ENCODE results near the gene PRDM8.

The PRDM8 gene

DNA sequence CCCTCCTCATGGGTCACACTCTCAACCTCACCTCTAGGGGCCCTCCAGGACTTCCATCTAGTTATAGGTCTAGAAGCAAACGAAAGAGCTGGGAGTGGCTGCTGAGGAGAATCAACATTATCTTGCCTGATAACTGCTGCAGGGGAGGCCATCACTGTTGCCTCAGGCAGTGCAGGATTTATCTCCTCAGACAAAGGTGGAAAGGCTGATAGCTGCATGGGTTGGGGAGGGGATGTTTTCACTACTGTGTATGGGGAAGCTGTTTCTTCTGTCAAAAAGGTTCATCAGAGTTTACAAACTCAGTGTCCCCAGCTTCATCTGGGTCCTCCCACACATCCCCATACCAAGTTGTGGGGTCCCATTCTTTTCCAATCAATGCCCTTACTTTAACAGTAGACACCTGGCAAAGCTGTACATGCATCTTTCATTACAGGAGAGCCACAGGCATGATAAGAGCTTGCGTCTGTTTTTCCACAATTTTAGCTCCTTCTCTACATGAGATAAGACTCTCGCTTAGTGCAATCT lies 17.6 kb upstream of the PRDM8 start:
- no peaks in the 10 kb centered on the region for H3K36me3 Mint-ChIP-seq (ENCODE audit: low read depth)
- no peak overlapping the region for H3K4me3 Mint-ChIP-seq
- peaks cover 8% of the 10 kb centered on the region for H3K4me1 Mint-ChIP-seq
- H3K27me3 Mint-ChIP-seq (ENCODE audit: low read depth): peaks cover 50% of the 10 kb centered on the region
- H3K9me3 Mint-ChIP-seq: peaks cover 16% of the 10 kb centered on the region
- H3K27ac Mint-ChIP-seq: no peak overlapping the region
- TF ChIP-seq, protein P1, sequence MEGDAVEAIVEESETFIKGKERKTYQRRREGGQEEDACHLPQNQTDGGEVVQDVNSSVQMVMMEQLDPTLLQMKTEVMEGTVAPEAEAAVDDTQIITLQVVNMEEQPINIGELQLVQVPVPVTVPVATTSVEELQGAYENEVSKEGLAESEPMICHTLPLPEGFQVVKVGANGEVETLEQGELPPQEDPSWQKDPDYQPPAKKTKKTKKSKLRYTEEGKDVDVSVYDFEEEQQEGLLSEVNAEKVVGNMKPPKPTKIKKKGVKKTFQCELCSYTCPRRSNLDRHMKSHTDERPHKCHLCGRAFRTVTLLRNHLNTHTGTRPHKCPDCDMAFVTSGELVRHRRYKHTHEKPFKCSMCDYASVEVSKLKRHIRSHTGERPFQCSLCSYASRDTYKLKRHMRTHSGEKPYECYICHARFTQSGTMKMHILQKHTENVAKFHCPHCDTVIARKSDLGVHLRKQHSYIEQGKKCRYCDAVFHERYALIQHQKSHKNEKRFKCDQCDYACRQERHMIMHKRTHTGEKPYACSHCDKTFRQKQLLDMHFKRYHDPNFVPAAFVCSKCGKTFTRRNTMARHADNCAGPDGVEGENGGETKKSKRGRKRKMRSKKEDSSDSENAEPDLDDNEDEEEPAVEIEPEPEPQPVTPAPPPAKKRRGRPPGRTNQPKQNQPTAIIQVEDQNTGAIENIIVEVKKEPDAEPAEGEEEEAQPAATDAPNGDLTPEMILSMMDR (IDR thresholded peaks at IDR 0.05; ENCODE audit: unreplicated experiment in 3 of 3): no peak

DNA sequence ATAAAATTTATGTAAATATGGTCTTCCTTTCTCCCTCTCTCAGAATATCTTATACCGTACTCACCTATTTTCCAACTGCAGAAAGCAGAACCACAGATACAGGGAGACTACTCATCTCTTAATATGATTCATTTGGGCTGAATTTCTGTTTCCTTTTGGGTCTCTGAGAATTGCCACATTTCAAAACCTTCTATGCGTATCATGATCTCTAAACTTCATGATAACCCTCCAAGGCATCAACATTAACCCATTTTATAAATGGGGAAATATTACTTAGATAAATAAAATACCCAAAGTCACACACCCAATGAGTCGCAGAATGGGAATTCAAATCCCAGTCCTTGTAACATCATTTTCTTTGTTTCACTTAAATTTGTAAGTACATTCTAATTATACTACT lies 16.6 kb upstream of the PRDM8 start:
- Mint-ChIP-seq H3K27me3 (ENCODE audit: low read depth) (peaks cover 60% of the 10 kb centered on the region), H3K27ac (no peak overlapping the region), H3K4me1 (peaks cover 19% of the 10 kb centered on the region), H3K36me3 (ENCODE audit: low read depth) (no peaks in the 10 kb centered on the region), H3K4me3 (no peak overlapping the region), H3K9me3 (peaks cover 16% of the 10 kb centered on the region)
- TF ChIP-seq, protein P1 (IDR thresholded peaks at IDR 0.05; ENCODE audit: unreplicated experiment in 3 of 3): no peak

DNA sequence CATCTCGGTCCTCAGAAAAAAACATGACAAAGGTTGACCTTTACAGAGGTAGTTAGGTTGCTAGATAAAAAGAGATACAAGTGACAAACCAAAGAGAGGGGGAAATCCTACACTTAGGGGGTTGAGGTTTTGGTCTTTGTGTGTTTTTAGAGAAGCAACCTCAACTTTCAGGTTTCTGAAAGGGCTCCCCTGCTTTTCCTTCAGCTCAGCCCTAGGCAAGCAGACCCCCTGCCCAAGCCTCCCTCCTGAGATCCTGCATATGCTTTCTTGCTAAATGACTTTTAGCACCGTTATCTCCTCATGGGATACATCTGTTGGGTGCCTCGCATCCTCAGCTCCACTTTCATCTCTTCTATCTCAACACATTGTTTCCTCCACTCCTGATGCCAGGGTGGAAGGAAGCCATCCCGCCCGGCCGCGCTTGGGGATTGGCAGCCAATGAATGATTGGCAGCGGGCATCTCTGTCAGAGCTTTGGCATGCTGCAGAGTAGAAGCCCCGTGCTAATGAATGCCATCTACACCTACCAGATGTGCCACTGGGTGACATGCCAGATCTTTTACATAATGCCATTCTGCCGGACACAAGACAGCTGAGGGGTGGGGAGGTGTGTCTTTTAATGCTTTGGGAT lies 15.0 kb upstream of the PRDM8 start:
- TF ChIP-seq, protein P1 (IDR thresholded peaks at IDR 0.05; ENCODE audit: unreplicated experiment in 3 of 3): no peak

DNA sequence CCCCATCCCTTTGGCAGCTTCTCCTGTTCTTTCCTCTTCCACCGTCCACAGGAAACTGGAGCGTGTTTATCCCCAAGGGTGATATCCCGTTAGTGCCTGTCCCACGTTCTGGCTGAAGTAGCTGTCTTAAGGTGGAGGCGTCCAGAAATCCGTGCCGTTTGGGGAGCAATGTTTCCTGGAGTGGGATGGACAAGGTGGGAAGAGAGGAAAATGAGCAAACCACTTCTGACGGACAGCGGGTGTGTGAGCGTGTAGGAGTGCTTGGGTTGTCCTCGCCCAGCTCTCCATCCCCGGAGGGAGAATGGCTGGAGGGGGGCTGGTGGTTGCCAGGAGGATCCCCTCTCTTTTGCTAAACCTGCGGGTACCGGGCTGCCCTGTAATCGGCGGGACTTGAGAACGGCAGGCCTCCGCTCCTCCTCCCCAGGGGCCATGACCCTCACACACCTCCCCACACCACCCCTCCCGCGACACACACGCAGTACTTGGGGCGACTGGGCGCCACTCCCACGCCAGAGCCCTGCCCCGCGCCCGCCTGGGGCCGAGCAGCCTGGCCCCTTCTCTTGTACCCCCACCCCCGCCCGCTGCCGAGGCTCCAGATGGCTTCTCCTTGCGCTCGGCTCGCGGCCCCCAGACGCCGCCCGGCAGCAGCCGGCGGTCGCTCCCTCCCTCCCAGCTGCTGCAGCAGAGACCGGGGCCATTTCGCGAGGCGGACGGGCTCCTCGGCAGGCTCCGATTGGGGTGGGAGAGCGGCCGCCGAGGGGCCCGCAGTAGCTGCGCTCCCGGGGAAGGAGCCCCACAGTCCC lies 13.9 kb upstream of the PRDM8 start:
- H3K27ac Mint-ChIP-seq: no peak overlapping the region
- H3K36me3 Mint-ChIP-seq (ENCODE audit: low read depth): no peaks in the 10 kb centered on the region
- peaks cover 82% of the 10 kb centered on the region for H3K27me3 Mint-ChIP-seq (ENCODE audit: low read depth)
- H3K4me1 Mint-ChIP-seq: peaks cover 30% of the 10 kb centered on the region
- H3K4me3 Mint-ChIP-seq: peak overlapping the region; percentile 87 to 93 (median 91)
- H3K9me3 Mint-ChIP-seq: peaks cover 16% of the 10 kb centered on the region
- TF ChIP-seq, protein P1 (IDR thresholded peaks at IDR 0.05; ENCODE audit: unreplicated experiment in 3 of 3): no peak

More for the DNA sequence above, 15.0 kb upstream of the PRDM8 start:
- Mint-ChIP-seq H3K36me3 (ENCODE audit: low read depth) (no peaks in the 10 kb centered on the region), H3K27ac (no peak overlapping the region), H3K9me3 (peaks cover 16% of the 10 kb centered on the region), H3K4me3 (peak overlapping the region; percentile 10 to 58 (median 25)), H3K27me3 (ENCODE audit: low read depth) (peaks cover 76% of the 10 kb centered on the region), H3K4me1 (peaks cover 30% of the 10 kb centered on the region)

DNA sequence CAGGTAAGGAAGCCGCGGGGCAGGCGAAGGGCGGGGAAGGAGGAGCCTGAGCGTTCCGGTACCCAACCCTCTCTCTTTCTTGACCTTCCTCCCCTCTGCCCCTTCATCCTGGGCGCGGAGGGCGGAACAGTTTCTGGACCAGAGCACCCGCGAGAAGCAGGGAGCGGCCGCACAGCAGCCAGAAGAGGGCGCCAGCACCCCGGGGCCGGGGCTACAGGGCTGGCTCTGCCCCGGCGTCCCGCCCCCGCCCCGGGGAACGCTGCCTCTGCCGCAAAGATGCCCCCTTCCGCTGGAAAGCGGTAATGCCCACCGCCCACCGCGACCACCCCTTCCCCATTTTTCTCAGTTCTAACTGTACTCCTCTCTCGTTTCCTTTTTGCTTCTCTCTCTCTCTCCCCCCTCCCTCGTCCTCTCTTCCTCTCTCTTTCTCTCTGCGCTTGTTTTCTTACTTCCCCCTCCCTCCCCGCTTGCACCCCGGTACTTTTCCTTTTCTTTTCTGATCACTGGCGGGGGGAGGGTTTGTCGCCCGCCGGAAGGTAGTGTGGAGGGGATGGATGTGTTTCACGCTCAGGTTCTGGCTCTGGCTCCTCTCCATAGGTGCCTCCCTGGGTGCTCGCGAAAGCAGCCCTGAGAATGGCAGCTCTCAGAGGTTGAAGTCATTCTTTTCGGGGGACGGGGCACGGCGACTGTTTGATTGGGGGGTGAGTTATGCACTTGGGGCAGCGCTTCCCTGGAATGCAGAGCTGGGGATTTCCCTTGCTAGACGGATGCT lies 13.1 kb upstream of the PRDM8 start:
- peaks cover 12% of the 10 kb centered on the region for H3K9me3 Mint-ChIP-seq
- H3K27me3 Mint-ChIP-seq (ENCODE audit: low read depth): peaks cover 88% of the 10 kb centered on the region
- H3K4me3 Mint-ChIP-seq: peak overlapping the region; percentile 87 to 93 (median 91)
- no peaks in the 10 kb centered on the region for H3K36me3 Mint-ChIP-seq (ENCODE audit: low read depth)
- TF ChIP-seq, protein P1 (IDR thresholded peaks at IDR 0.05; ENCODE audit: unreplicated experiment in 3 of 3): peak; percentile 83 to 88 (median 88)
- peak overlapping the region in 1 of 3 experiments; percentile 41 for H3K27ac Mint-ChIP-seq
- H3K4me1 Mint-ChIP-seq: peaks cover 30% of the 10 kb centered on the region

All from nephron (organoid).